GM10248 (cell line): ENCODE measurements around the gene MLH1.

Source experiments
- CTCF ChIA-PET: fragments of 300-600 bp; sonication (Branson Sonifier 250); formaldehyde crosslinking; extraction: SDS; loops from one replicate; lab custom pipeline; 2021; ENCODE audit warnings: antibody characterized with exemption; lab: Yijun Ruan, JAX
- POLR2A ChIA-PET: fragments of 350-650 bp; sonication (Branson Sonifier 250); formaldehyde crosslinking; extraction: SDS; loops from one replicate; lab custom pipeline; 2020; ENCODE audit warnings: antibody characterized with exemption; lab: Yijun Ruan, JAX
- DNase-seq: peaks from one replicate; pipeline ENCODE4 v3.0.0; 2012; ENCODE audit errors: extremely low spot score
- TF ChIP-seq, protein P1 (sequence below): IDR thresholded peaks from 2 replicates; pipeline ENCODE4 v1.5.1; 2012; ENCODE audit warnings: mild to moderate bottlenecking, low read depth; ENCODE audit errors: extremely low read depth, missing control alignments, control extremely low read depth

MLH1 gene

DNA sequence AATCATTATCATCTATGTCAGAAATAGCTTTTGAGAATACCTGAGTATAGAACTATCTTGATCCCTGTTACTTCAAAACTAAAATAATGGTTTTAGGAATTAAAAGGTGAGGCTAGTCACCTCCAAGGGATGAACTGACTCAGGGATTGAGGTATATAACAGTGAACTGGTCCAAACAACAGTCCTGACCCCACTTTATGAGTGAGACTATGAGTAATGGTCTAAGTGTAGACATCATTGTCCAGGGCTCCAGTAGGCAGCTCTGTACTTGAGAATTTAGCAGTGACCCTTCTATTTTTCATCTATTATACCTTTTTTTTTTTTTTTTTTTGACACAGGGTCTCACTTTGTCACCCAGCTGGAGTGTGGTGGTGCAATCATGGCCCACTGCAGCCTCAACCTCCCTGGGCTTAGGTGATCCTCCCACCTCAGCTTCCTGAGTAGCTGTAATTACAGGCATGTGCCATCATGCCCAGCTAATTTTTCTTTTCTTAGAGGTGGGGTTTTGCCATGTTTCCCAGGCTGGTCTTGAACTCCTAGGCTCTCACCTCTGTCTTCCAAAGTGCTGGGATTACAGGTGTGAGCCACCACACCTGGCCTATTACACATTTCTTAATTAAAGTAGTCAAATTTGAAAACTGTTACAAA, 36.3 kb downstream of the MLH1 start:
- TF ChIP-seq, protein P1, sequence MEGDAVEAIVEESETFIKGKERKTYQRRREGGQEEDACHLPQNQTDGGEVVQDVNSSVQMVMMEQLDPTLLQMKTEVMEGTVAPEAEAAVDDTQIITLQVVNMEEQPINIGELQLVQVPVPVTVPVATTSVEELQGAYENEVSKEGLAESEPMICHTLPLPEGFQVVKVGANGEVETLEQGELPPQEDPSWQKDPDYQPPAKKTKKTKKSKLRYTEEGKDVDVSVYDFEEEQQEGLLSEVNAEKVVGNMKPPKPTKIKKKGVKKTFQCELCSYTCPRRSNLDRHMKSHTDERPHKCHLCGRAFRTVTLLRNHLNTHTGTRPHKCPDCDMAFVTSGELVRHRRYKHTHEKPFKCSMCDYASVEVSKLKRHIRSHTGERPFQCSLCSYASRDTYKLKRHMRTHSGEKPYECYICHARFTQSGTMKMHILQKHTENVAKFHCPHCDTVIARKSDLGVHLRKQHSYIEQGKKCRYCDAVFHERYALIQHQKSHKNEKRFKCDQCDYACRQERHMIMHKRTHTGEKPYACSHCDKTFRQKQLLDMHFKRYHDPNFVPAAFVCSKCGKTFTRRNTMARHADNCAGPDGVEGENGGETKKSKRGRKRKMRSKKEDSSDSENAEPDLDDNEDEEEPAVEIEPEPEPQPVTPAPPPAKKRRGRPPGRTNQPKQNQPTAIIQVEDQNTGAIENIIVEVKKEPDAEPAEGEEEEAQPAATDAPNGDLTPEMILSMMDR, result no peak
- no peak for DNase-seq
- POLR2A ChIA-PET, result interaction anchor here (0.6 to 0.7 kb wide), 2 partner anchors 15 to 91 kb away, joined by 5 to 9 read pairs; no protein-coding TSS in a partner anchor
- CTCF ChIA-PET, result interaction anchor here (1.4 to 2.5 kb wide), 5 partner anchors 8 to 161 kb away, joined by 3 to 10 read pairs (median 4); no protein-coding TSS in a partner anchor

DNA sequence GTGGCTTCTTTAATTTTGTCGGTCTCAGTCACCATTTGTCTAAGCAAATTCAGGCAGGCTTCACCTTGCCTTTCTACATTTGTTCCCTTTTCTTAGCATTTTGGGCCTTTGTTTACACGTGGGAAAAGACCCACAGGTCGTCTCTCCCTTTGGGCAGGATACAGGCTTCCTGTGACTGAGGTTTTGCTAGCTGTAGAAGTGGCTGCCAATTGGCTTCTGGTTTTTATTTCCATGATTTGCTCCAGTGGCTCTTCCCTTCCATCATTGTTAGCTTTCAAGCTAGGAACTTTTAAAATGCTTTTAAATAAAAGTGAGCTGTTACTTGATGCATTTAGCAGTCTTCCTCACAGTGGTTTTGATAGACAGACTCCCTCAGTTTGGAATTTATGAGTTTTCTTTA, 37.3 kb downstream of the MLH1 start:
- TF ChIP-seq, protein P1, result no peak
- DNase-seq, result no peak
- CTCF ChIA-PET, result interaction anchor here (1.4 to 1.7 kb wide), 3 partner anchors 14 to 162 kb away, joined by 3 to 4 read pairs (median 3); no protein-coding TSS in a partner anchor
- POLR2A ChIA-PET, result interaction anchor here (0.7 to 0.9 kb wide), 2 partner anchors 16 to 39 kb away, joined by 3 to 9 read pairs; no protein-coding TSS in a partner anchor

GRCh38 chr3:37031096-37031682, 37.9 kb downstream of the MLH1 start:
- TF ChIP-seq, protein P1, result no peak
- ChIA-PET CTCF (interaction anchor here (1.1 kb wide), 1 partner anchor 29 kb away, joined by 3 read pairs; no protein-coding TSS in a partner anchor), POLR2A (interaction anchor here (0.9 kb wide), 1 partner anchor 40 kb away, joined by 3 read pairs; no protein-coding TSS in a partner anchor)
- no peak for DNase-seq

GRCh38 chr3:37032961-37033360, 39.6 kb downstream of the MLH1 start:
- ChIA-PET POLR2A (no interaction called here), CTCF (interaction anchor here (1.7 kb wide), 1 partner anchor 9 kb away, joined by 3 read pairs; no protein-coding TSS in a partner anchor)
- no peak for DNase-seq
- TF ChIP-seq, protein P1, result no peak

- ChIA-PET CTCF (interaction anchor here (0.9 to 2.2 kb wide), 3 partner anchors 8 to 27 kb away, joined by 3 to 10 read pairs (median 4); no protein-coding TSS in a partner anchor), POLR2A (no interaction called here)
- no peak for DNase-seq
- TF ChIP-seq, protein P1, result no peak
These were observed 44.0 kb downstream of the MLH1 start for GRCh38 chr3:37037352-37037751.

DNA sequence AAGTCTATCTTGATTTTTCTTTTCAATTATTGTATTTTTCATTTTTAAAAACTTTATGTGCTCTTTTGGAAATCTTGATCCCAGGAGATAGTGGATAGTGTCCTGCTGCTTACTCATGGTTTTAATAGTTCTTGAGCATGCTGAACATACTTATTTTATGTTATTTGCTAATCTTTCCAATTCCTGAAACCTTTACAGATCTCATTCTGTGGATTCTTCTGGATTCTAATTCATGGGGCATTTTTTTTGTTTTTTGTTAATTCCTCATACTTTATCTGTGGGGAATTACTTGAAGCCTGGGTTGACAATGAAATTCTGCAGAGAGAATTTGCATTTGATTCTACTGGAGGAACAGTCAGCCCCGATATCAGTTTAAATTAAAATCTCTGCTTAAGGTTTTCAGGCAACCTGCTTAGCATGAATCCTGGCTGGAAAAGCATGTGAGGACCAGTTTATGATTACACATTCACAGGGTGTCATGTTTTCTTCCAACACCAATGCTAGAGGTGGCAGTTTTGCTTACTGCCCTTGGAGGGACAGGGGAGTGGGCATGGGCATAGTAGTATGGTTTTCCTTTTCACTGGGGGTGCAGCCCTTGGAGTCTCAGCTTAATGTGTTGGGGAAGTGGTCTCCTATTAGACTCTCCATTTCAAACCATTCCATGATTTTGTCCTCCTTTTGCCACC, 46.0 kb downstream of the MLH1 start:
- TF ChIP-seq, protein P1, result no peak
- no peak for DNase-seq
- ChIA-PET POLR2A (no interaction called here), CTCF (interaction anchor here (1.0 to 2.2 kb wide), 3 partner anchors 11 to 163 kb away, joined by 3 to 10 read pairs (median 3); no protein-coding TSS in a partner anchor)
